ENCODE results near the gene WRAP73. TPM values are rescaled to one million over a fixed set of nuclear protein-coding genes. Genes with fewer than 3 reads are reported as not detected.

The WRAP73 gene
- total RNA-seq, 1 donor from 2014 or later: 15.6 TPM

DNA sequence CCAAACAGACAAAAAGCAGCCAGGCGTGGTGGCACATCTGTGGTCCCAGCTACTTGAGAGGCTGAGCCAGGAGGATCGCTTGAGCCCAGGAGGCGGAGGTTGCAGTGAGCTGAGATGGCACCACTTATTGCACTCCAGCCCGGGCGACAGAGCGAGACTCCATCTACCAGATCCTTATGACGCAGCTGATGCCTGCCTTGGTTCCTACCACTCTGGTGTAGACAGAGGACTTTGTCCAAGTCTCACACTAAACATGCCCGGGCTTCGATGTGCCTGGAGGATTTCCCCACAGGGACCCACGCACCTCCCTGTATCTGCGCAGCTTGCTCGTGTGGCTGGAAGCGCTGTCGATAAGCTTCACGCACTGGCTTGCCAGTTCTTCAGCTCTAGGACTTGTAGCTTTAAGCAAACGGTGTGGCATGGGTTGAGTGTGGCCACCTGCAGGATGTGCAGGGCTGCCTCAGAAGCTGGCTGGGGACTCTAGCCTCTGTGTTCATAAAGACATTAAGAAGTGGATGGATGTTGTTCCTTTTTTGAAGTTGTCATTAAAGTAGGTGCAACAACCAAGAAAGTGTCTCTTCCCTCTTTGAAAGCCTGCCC lies 20.2 kb downstream of the WRAP73 start:
- H3K9me3 Mint-ChIP-seq (ENCODE audit: unreplicated experiment): no peaks in the 10 kb centered on the region
- H3K36me3 ChIP-seq (ENCODE audit: insufficient read depth, low read length): peaks cover 7% of the 10 kb centered on the region
- H3K79me2 ChIP-seq (ENCODE audit: insufficient read depth, low read length): peaks cover 8% of the 10 kb centered on the region
- no peak overlapping the region for H2AFZ ChIP-seq (ENCODE audit: low read depth, low read length)
- H3K4me2 ChIP-seq (ENCODE audit: low read length): no peak overlapping the region
- H3K4me3 Mint-ChIP-seq (ENCODE audit: unreplicated experiment): peak overlapping the region; percentile 35
- H3K27me3 Mint-ChIP-seq (ENCODE audit: low read depth, unreplicated experiment): no peaks in the 10 kb centered on the region
- no peaks in the 10 kb centered on the region for H3K9me3 ChIP-seq (ENCODE audit: insufficient read depth, low read depth, low read length)
- H3K4me3 ChIP-seq (ENCODE audit: insufficient read depth, low read depth, low read length): no peak overlapping the region
- no peak for TF ChIP-seq EZH2 (IDR thresholded peaks at IDR 0.05; ENCODE audit: insufficient read depth, low read length)
- TF ChIP-seq, protein P1, sequence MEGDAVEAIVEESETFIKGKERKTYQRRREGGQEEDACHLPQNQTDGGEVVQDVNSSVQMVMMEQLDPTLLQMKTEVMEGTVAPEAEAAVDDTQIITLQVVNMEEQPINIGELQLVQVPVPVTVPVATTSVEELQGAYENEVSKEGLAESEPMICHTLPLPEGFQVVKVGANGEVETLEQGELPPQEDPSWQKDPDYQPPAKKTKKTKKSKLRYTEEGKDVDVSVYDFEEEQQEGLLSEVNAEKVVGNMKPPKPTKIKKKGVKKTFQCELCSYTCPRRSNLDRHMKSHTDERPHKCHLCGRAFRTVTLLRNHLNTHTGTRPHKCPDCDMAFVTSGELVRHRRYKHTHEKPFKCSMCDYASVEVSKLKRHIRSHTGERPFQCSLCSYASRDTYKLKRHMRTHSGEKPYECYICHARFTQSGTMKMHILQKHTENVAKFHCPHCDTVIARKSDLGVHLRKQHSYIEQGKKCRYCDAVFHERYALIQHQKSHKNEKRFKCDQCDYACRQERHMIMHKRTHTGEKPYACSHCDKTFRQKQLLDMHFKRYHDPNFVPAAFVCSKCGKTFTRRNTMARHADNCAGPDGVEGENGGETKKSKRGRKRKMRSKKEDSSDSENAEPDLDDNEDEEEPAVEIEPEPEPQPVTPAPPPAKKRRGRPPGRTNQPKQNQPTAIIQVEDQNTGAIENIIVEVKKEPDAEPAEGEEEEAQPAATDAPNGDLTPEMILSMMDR (IDR thresholded peaks at IDR 0.05; ENCODE audit: insufficient read depth, low read depth, low read length): no peak
- peaks cover 16% of the 10 kb centered on the region for H3K36me3 Mint-ChIP-seq (ENCODE audit: low read depth, unreplicated experiment)
- peaks cover 16% of the 10 kb centered on the region for H4K20me1 ChIP-seq (ENCODE audit: insufficient read depth, low read length)
- FAIRE-seq: no peak
- H3K4me1 ChIP-seq (ENCODE audit: insufficient read depth, low read length): peaks cover 7% of the 10 kb centered on the region
- H3K27me3 ChIP-seq (ENCODE audit: insufficient read depth, low read length): no peaks in the 10 kb centered on the region
- DNase-seq (ENCODE audit: low read depth): no peak
- no peak overlapping the region for H3K9ac ChIP-seq (ENCODE audit: low read length)
- H3K4me1 Mint-ChIP-seq (ENCODE audit: low read depth, unreplicated experiment): no peaks in the 10 kb centered on the region
- no peak overlapping the region for H3K27ac Mint-ChIP-seq (ENCODE audit: unreplicated experiment)
- H3K27ac ChIP-seq (ENCODE audit: low read depth, low read length): no peak overlapping the region

DNA sequence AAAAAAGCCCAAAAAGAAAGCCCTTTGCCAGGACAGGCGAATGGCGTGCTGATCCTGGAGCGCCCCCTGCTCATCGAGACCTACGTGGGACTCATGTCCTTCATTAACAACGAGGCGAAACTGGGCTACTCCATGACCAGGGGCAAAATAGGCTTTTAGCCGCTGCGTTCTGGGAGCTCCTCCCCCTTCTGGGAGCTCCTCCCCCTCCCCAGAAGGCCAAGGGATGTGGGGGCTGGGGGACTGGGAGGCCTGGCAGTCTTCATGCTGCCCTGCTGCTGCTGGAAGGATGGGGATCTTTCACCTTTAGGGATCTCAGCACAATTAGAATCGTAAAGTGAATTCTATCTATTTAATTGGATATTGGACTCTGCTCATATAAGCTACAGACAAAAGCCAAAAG lies 21.5 kb downstream of the WRAP73 start:
- H2AFZ ChIP-seq (ENCODE audit: low read depth, low read length): no peak overlapping the region
- TF ChIP-seq, protein P1 (IDR thresholded peaks at IDR 0.05; ENCODE audit: insufficient read depth, low read depth, low read length): no peak
- TF ChIP-seq EZH2 (IDR thresholded peaks at IDR 0.05; ENCODE audit: insufficient read depth, low read length): no peak
- H3K4me3 Mint-ChIP-seq (ENCODE audit: unreplicated experiment): no peak overlapping the region
- no peaks in the 10 kb centered on the region for H3K27me3 Mint-ChIP-seq (ENCODE audit: low read depth, unreplicated experiment)
- no peak overlapping the region for H3K4me3 ChIP-seq (ENCODE audit: insufficient read depth, low read depth, low read length)
- H4K20me1 ChIP-seq (ENCODE audit: insufficient read depth, low read length): peaks cover 20% of the 10 kb centered on the region
- no peaks in the 10 kb centered on the region for H3K27me3 ChIP-seq (ENCODE audit: insufficient read depth, low read length)
- FAIRE-seq (no peak), DNase-seq (ENCODE audit: low read depth) (no peak)
- H3K9me3 Mint-ChIP-seq (ENCODE audit: unreplicated experiment): no peaks in the 10 kb centered on the region
- H3K79me2 ChIP-seq (ENCODE audit: insufficient read depth, low read length): peaks cover 11% of the 10 kb centered on the region
- peaks cover 16% of the 10 kb centered on the region for H3K36me3 Mint-ChIP-seq (ENCODE audit: low read depth, unreplicated experiment)
- peaks cover 4% of the 10 kb centered on the region for H3K4me1 Mint-ChIP-seq (ENCODE audit: low read depth, unreplicated experiment)
- H3K36me3 ChIP-seq (ENCODE audit: insufficient read depth, low read length): peaks cover 7% of the 10 kb centered on the region
- no peak overlapping the region for H3K9ac ChIP-seq (ENCODE audit: low read length)
- no peaks in the 10 kb centered on the region for H3K9me3 ChIP-seq (ENCODE audit: insufficient read depth, low read depth, low read length)
- H3K27ac Mint-ChIP-seq (ENCODE audit: unreplicated experiment): no peak overlapping the region
- no peak overlapping the region for H3K27ac ChIP-seq (ENCODE audit: low read depth, low read length)
- H3K4me1 ChIP-seq (ENCODE audit: insufficient read depth, low read length): peaks cover 13% of the 10 kb centered on the region
- H3K4me2 ChIP-seq (ENCODE audit: low read length): no peak overlapping the region

DNA sequence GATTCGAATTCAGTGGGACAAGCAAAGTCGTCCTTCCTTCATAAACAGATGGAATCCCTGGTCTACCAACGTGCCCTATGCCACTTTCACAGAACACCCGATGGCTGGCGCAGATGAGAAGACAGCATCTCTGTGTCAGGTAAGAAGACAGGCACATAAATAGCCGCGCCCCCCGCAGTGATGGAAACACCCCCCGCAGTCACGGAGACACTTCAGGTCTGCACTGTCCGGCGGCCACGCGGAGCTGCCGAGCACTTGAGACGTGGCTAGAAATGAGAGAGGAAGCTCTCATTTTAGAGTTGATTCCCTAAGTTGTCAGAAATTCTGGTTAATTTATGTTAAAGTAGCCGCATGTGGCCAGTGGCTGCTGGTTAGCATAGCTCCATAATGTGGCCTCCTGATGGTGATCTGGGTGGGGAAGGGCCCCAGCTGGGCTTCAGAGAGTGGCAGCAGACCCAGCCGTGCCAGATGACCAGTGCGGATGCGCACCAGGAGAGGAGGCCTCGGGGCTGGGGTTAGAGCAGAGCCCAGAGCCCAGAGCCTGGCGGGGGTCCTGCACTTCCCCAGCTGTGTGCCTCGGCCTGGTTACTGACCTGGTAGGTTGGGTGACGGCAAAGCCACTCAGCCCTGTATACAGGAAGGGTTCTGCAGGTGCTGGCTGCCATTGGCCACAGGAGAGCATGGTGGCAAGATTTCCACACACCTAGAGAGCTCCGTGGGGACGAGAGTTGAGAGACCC lies 22.2 kb downstream of the WRAP73 start:
- H3K36me3 ChIP-seq (ENCODE audit: insufficient read depth, low read length): peaks cover 7% of the 10 kb centered on the region
- H3K27me3 ChIP-seq (ENCODE audit: insufficient read depth, low read length): no peaks in the 10 kb centered on the region
- no peak overlapping the region for H3K27ac ChIP-seq (ENCODE audit: low read depth, low read length)
- Mint-ChIP-seq H3K27me3 (ENCODE audit: low read depth, unreplicated experiment) (no peaks in the 10 kb centered on the region), H3K9me3 (ENCODE audit: unreplicated experiment) (no peaks in the 10 kb centered on the region), H3K36me3 (ENCODE audit: low read depth, unreplicated experiment) (peaks cover 13% of the 10 kb centered on the region), H3K4me1 (ENCODE audit: low read depth, unreplicated experiment) (peaks cover 4% of the 10 kb centered on the region), H3K4me3 (ENCODE audit: unreplicated experiment) (no peak overlapping the region), H3K27ac (ENCODE audit: unreplicated experiment) (no peak overlapping the region)
- H2AFZ ChIP-seq (ENCODE audit: low read depth, low read length): no peak overlapping the region
- peaks cover 17% of the 10 kb centered on the region for H3K4me1 ChIP-seq (ENCODE audit: insufficient read depth, low read length)
- FAIRE-seq (no peak), DNase-seq (ENCODE audit: low read depth) (no peak)
- TF ChIP-seq, protein P1 (IDR thresholded peaks at IDR 0.05; ENCODE audit: insufficient read depth, low read depth, low read length): no peak
- TF ChIP-seq EZH2 (IDR thresholded peaks at IDR 0.05; ENCODE audit: insufficient read depth, low read length): no peak
- no peak overlapping the region for H3K4me3 ChIP-seq (ENCODE audit: insufficient read depth, low read depth, low read length)
- H3K9ac ChIP-seq (ENCODE audit: low read length): no peak overlapping the region
- no peaks in the 10 kb centered on the region for H3K9me3 ChIP-seq (ENCODE audit: insufficient read depth, low read depth, low read length)
- H4K20me1 ChIP-seq (ENCODE audit: insufficient read depth, low read length): peaks cover 28% of the 10 kb centered on the region
- H3K79me2 ChIP-seq (ENCODE audit: insufficient read depth, low read length): peaks cover 15% of the 10 kb centered on the region
- H3K4me2 ChIP-seq (ENCODE audit: low read length): no peak overlapping the region
